Measurements from ENCODE around the gene MCM3. TPM values are rescaled to one million over a fixed set of nuclear protein-coding genes. Genes with fewer than 3 reads are reported as not detected.

MCM3 gene
- total and polyA plus RNA-seq, 2 donors (not counting 1 experiment from before 2014, with no cell fraction given): 34.3 to 58.5 TPM

GRCh38 chr6:52231406-52232127, 53.0 kb downstream of the MCM3 start:
- no peak overlapping the region for H3K9ac ChIP-seq (ENCODE audit: low read length)
- no peaks in the 10 kb centered on the region for H4K20me1 ChIP-seq (ENCODE audit: control insufficient read depth, insufficient read depth, low read length, poor library complexity, severe bottlenecking)
- Mint-ChIP-seq H3K4me1 (no peaks in the 10 kb centered on the region), H3K27ac (no peak overlapping the region), H3K4me3 (no peak overlapping the region), H3K9me3 (ENCODE audit: insufficient read depth) (no peaks in the 10 kb centered on the region), H3K27me3 (peaks cover 3% of the 10 kb centered on the region)
- no peaks in the 10 kb centered on the region for H3K36me3 ChIP-seq (replicated peaks in 1 of 2; ENCODE audit: control extremely low read depth in 1 of 2, control insufficient read depth in 1 of 2, extremely low read depth in 1 of 2, insufficient read depth in 2 of 2, low read length in 1 of 2)
- no peaks in the 10 kb centered on the region for H3K9me3 ChIP-seq (ENCODE audit: control extremely low read depth in 1 of 3, control insufficient read depth in 2 of 3, insufficient read depth in 1 of 3, low read length in 2 of 3)
- intact Hi-C loops (cut with micrococcal nuclease): no loop called here
- no peaks in the 10 kb centered on the region for H3K79me2 ChIP-seq (ENCODE audit: control insufficient read depth, insufficient read depth, low read length)
- H3K27ac ChIP-seq (ENCODE audit: low read length in 2 of 2): no peak overlapping the region
- no peak overlapping the region for H2AFZ ChIP-seq (ENCODE audit: insufficient read depth, low read depth, low read length, poor library complexity, severe bottlenecking)
- ATAC-seq (ENCODE audit: low read depth) (no peak), DNase-seq (no peak)
- peaks cover 0 to 4% (median 0%) of the 10 kb centered on the region in 4 experiments for H3K27me3 ChIP-seq (replicated peaks in 1 of 4; ENCODE audit: control extremely low read depth in 1 of 4, control insufficient read depth in 3 of 4, insufficient read depth in 4 of 4, low read length in 3 of 4)
- POLR2A ChIA-PET: no interaction called here
- H3K4me1 ChIP-seq (ENCODE audit: control insufficient read depth in 2 of 2, insufficient read depth in 2 of 2, low read length in 2 of 2): no peaks in the 10 kb centered on the region
- CTCF ChIA-PET: no interaction called here
- no peak overlapping the region for H3K4me3 ChIP-seq (ENCODE audit: control extremely low read depth in 1 of 5, extremely low read depth in 1 of 5, insufficient read depth in 1 of 5, low read depth in 2 of 5, low read length in 4 of 5)
- no peak for TF ChIP-seq CTCF (IDR thresholded peaks at IDR 0.05)
- WGBS (ENCODE audit: insufficient coverage): 94% methylated on average over 3 of the region's 8 CpGs
- no peak overlapping the region for H3K4me2 ChIP-seq (replicated peaks; ENCODE audit: low read depth, low read length, poor library complexity, severe bottlenecking)

- no peak for TF ChIP-seq CTCF (IDR thresholded peaks at IDR 0.05)
- TF ChIP-seq EZH2 (IDR thresholded peaks at IDR 0.05; ENCODE audit: borderline replicate concordance, insufficient read depth, low read depth, low read length, poor library complexity, severe bottlenecking): no peak
- DNase-seq (no peak), ATAC-seq (ENCODE audit: low read depth) (no peak)
- Mint-ChIP-seq H3K4me1 (no peaks in the 10 kb centered on the region), H3K27me3 (peaks cover 2% of the 10 kb centered on the region), H3K4me3 (no peak overlapping the region), H3K27ac (no peak overlapping the region), H3K9me3 (ENCODE audit: insufficient read depth) (no peaks in the 10 kb centered on the region)
- Histone ChIP-seq H4K20me1 (ENCODE audit: control insufficient read depth, insufficient read depth, low read length, poor library complexity, severe bottlenecking) (no peaks in the 10 kb centered on the region), H3K4me1 (ENCODE audit: control insufficient read depth in 2 of 2, insufficient read depth in 2 of 2, low read length in 2 of 2) (no peaks in the 10 kb centered on the region), H3K36me3 (replicated peaks in 1 of 2; ENCODE audit: control extremely low read depth in 1 of 2, control insufficient read depth in 1 of 2, extremely low read depth in 1 of 2, insufficient read depth in 2 of 2, low read length in 1 of 2) (no peaks in the 10 kb centered on the region), H3K27ac (ENCODE audit: low read length in 2 of 2) (no peak overlapping the region), H3K79me2 (ENCODE audit: control insufficient read depth, insufficient read depth, low read length) (no peaks in the 10 kb centered on the region), H2AFZ (ENCODE audit: insufficient read depth, low read depth, low read length, poor library complexity, severe bottlenecking) (no peak overlapping the region), H3K9me3 (ENCODE audit: control extremely low read depth in 1 of 3, control insufficient read depth in 2 of 3, insufficient read depth in 1 of 3, low read length in 2 of 3) (no peaks in the 10 kb centered on the region), H3K9ac (ENCODE audit: low read length) (no peak overlapping the region), H3K27me3 (replicated peaks in 1 of 4; ENCODE audit: control extremely low read depth in 1 of 4, control insufficient read depth in 3 of 4, insufficient read depth in 4 of 4, low read length in 3 of 4) (peaks cover 0 to 3% (median 0%) of the 10 kb centered on the region in 4 experiments), H3K4me2 (replicated peaks; ENCODE audit: low read depth, low read length, poor library complexity, severe bottlenecking) (no peak overlapping the region), H3K4me3 (ENCODE audit: control extremely low read depth in 1 of 5, extremely low read depth in 1 of 5, insufficient read depth in 1 of 5, low read depth in 2 of 5, low read length in 4 of 5) (no peak overlapping the region)
- CTCF ChIA-PET: no interaction called here
- no CpG with 5 or more reads among the region's 1 CpG for WGBS (ENCODE audit: insufficient coverage)
- POLR2A ChIA-PET: no interaction called here
- intact Hi-C loops (cut with micrococcal nuclease): no loop called here
Observed at GRCh38 chr6:52230685-52231084, 53.9 kb downstream of the MCM3 start.
